WTC11 (cell line): ENCODE results near the gene COX7A2. TPM values are rescaled to one million over a fixed set of nuclear protein-coding genes. Genes with fewer than 3 reads are reported as not detected.
A peak's percentile ranks its signal among the peaks of the same experiment; 100 is the strongest.

Experiments used
- ATAC-seq: fragments of 200-7000 bp; cut with Tn5 transposase; 2 replicates; pipeline ENCODE4 v1.10.0; 2021; ENCODE audit warnings: mild to moderate bottlenecking, moderate library complexity
- CTCF ChIA-PET: fragments of 300-600 bp; sonication (Branson Sonifier 250); formaldehyde crosslinking; loops from one replicate; lab custom pipeline; 2021; ENCODE audit warnings: antibody characterized with exemption; lab: Charles Lee
- POLR2A ChIA-PET: fragments of 350-600 bp; sonication (Branson Sonifier 250); formaldehyde crosslinking; loops from one replicate; lab custom pipeline; 2021; ENCODE audit warnings: antibody characterized with exemption; lab: Charles Lee
- DNase-seq: peaks from one replicate; pipeline ENCODE4 v3.0.0; 2021; ENCODE audit warnings: low spot score
- H3K27ac Mint-ChIP-seq: 2 replicates; pipeline ENCODE4 v1.8.0; 2021; ENCODE audit warnings: mixed read lengths
- H3K27me3 Mint-ChIP-seq: 2 replicates; pipeline ENCODE4 v1.8.0; 2021; ENCODE audit warnings: low read depth, mild to moderate bottlenecking, moderate library complexity, mixed read lengths
- H3K36me3 Mint-ChIP-seq: 2 replicates; pipeline ENCODE4 v1.8.0; 2021; ENCODE audit warnings: mixed read lengths
- H3K4me1 Mint-ChIP-seq: 2 replicates; pipeline ENCODE4 v1.8.0; 2022; ENCODE audit warnings: mixed read lengths
- H3K4me3 Mint-ChIP-seq: 2 replicates; pipeline ENCODE4 v1.8.0; 2021; ENCODE audit warnings: mild to moderate bottlenecking, moderate library complexity, mixed read lengths
- H3K9me3 Mint-ChIP-seq: 2 replicates; pipeline ENCODE4 v1.8.0; 2021; ENCODE audit warnings: mixed read lengths
- ELF4 ChIP-seq: sonication (generic); formaldehyde crosslinking; IDR thresholded peaks from 2 replicates; pipeline ENCODE4 v1.8.1; 2022; ENCODE audit warnings: low read depth, mild to moderate bottlenecking, moderate library complexity, missing genetic modification reagents
- ETV6 ChIP-seq: sonication (generic); formaldehyde crosslinking; IDR thresholded peaks from 2 replicates; pipeline ENCODE4 v1.8.1; 2022; ENCODE audit warnings: mild to moderate bottlenecking, missing genetic modification reagents
- GRHL2 ChIP-seq: fragments of 250-450 bp; sonication (Bioruptor Pico); IDR thresholded peaks from 2 replicates; pipeline ENCODE4 v1.8.0; 2022; ENCODE audit warnings: mild to moderate bottlenecking, moderate library complexity; ENCODE audit not compliant: insufficient replicate concordance, severe bottlenecking
- GTF2I ChIP-seq: fragments of 250-450 bp; sonication (Bioruptor Pico); conservative IDR thresholded peaks from 2 replicates; pipeline ENCODE4 v1.4.0; 2021; ENCODE audit warnings: mild to moderate bottlenecking
- IRF2 ChIP-seq: sonication (generic); formaldehyde crosslinking; IDR thresholded peaks from 2 replicates; pipeline ENCODE4 v1.8.0; 2022; ENCODE audit warnings: low read depth, missing genetic modification reagents, borderline replicate concordance
- MXD4 ChIP-seq: fragments of 250-450 bp; sonication (Bioruptor Pico); IDR thresholded peaks from 2 replicates; pipeline ENCODE4 v1.8.0; 2021; ENCODE audit warnings: mild to moderate bottlenecking, moderate library complexity, borderline replicate concordance
- NR1H2 ChIP-seq: sonication (generic); formaldehyde crosslinking; IDR thresholded peaks from 2 replicates; pipeline ENCODE4 v1.9.0; 2021; ENCODE audit warnings: mild to moderate bottlenecking, moderate library complexity, missing genetic modification reagents
- RORB ChIP-seq: fragments of 250-450 bp; sonication (Bioruptor Pico); IDR thresholded peaks from 2 replicates; pipeline ENCODE4 v1.9.0; 2021; ENCODE audit warnings: mild to moderate bottlenecking
- TEAD4 ChIP-seq: sonication (generic); formaldehyde crosslinking; IDR thresholded peaks from 2 replicates; pipeline ENCODE4 v1.8.0; 2022; ENCODE audit warnings: mild to moderate bottlenecking, missing genetic modification reagents
- ZNF121 ChIP-seq: sonication (generic); formaldehyde crosslinking; IDR thresholded peaks from 2 replicates; pipeline ENCODE4 v1.8.0; 2023; ENCODE audit warnings: missing genetic modification reagents
- ZNF219 ChIP-seq: sonication (generic); formaldehyde crosslinking; IDR thresholded peaks from 2 replicates; pipeline ENCODE4 v1.8.0; 2023; ENCODE audit warnings: missing genetic modification reagents, mild to moderate bottlenecking, borderline replicate concordance
- ZNF423 ChIP-seq: fragments of 250-450 bp; sonication (Bioruptor Pico); IDR thresholded peaks from 2 replicates; pipeline ENCODE4 v2.1.2; 2022; ENCODE audit warnings: mild to moderate bottlenecking, moderate library complexity
- total RNA-seq: library from RNA; stranded (reverse); gene quantifications from 3 replicates; pipeline ENCODE4 v1.2.3, GENCODE V29; 2021
- TF ChIP-seq, protein P1 (sequence below): fragments of 200-600 bp; IDR thresholded peaks from 2 replicates; pipeline ENCODE4 v1.8.0; 2022; ENCODE audit warnings: antibody characterized with exemption
- TF ChIP-seq, protein P2 (sequence below): sonication (generic); formaldehyde crosslinking; IDR thresholded peaks from 2 replicates; pipeline ENCODE4 v1.8.0; 2022; ENCODE audit warnings: mild to moderate bottlenecking, missing genetic modification reagents
- TF ChIP-seq, protein P3 (sequence below): sonication (generic); formaldehyde crosslinking; IDR thresholded peaks from 2 replicates; pipeline ENCODE4 v1.8.1; 2023; ENCODE audit warnings: mild to moderate bottlenecking, missing genetic modification reagents
- TF ChIP-seq, protein P4 (sequence below): sonication (generic); formaldehyde crosslinking; IDR thresholded peaks from 2 replicates; pipeline ENCODE4 v1.8.1; 2023; ENCODE audit warnings: mild to moderate bottlenecking, missing genetic modification reagents, borderline replicate concordance

The COX7A2 gene
- total RNA-seq, 1 experiment from 2014 or later: 472 TPM

DNA sequence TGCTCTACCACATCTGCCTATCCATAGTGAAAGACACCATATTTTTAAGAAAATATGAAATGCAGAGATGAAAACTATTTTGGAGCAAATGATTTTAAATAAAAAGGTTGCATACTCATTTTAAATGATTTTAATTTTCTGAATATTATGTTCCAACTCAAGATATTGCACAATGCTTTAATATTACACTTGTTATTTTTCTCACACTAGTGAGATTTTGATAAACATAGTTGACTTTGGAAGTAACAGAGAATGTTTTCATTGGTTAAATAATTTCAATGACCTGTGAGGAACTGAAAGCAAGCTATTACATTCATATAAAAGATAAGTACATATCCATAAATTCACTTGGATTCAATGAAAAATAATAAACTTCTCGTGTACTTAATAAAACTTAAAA lies 48.1 kb upstream of the COX7A2 start (continued):
- no peak for TF ChIP-seq GTF2I (CRISPR knock-in tag)

DNA sequence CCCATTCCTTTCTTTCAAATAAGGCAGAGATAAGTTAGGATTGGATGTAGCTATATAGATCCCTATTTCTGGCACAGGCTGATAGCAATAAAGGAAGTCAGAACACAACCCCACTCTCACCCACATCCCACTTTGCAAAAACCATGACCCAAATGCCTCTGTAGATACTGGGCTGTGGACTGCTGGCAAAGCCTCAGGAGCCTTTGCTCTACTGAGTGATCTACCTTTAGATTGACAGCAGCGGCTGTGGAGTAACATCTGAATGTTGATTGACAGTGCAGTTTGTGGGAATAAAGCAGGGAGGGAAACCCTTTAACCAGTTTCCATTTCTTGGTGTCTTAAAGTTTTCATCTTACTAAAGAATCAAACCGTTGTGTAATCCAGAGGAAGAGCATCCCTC lies 47.7 kb upstream of the COX7A2 start:
- H3K27me3 Mint-ChIP-seq: no peaks in the 10 kb centered on the region
- CTCF ChIA-PET: no interaction called here
- H3K27ac Mint-ChIP-seq: no peak overlapping the region

DNA sequence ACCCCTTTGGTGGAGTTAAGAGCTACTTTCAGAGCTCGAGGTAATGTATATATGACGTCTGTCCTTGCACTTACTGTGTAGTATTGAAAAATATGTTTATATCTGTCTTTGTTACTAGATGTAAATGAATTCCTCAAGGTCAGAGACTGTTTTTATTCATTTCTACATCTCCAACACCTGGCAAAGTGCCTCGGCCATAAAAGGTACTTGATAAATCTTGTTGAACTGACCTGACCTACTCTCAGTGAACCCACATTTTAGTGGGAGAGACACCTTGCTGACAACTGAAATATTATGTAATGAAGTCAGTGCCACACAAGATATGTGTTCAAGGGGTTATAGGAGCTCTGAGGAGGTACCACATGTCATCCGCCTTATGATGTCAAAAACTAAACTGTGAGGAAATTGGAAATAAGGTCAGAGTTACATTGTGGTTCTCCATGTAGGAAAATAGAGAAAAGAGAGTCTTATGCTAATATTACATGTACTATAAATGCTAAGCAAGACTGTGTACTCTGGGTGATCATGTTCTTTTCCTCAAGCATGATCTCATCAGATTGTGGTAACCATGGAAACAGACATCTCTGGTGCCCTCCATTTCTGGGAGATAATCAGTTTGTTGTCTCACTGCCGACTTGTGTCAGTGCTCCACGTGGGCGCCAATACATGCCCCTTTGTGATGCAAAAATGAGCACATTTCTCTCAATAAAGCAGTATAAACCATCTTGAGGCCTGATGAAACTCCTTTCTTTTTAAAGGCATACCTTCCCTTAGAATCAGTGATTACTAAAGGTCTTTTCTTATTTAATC lies 46.7 kb upstream of the COX7A2 start:
- POLR2A ChIA-PET: no interaction called here

More for the DNA sequence above, 47.7 kb upstream of the COX7A2 start:
- DNase-seq: no peak
- ATAC-seq: no peak
- peaks cover 23% of the 10 kb centered on the region for H3K4me1 Mint-ChIP-seq
- no peak for TF ChIP-seq IRF2
- no peak for TF ChIP-seq ETV6 (CRISPR knock-in tag)
- no peak for TF ChIP-seq RORB
- TF ChIP-seq, protein P1, sequence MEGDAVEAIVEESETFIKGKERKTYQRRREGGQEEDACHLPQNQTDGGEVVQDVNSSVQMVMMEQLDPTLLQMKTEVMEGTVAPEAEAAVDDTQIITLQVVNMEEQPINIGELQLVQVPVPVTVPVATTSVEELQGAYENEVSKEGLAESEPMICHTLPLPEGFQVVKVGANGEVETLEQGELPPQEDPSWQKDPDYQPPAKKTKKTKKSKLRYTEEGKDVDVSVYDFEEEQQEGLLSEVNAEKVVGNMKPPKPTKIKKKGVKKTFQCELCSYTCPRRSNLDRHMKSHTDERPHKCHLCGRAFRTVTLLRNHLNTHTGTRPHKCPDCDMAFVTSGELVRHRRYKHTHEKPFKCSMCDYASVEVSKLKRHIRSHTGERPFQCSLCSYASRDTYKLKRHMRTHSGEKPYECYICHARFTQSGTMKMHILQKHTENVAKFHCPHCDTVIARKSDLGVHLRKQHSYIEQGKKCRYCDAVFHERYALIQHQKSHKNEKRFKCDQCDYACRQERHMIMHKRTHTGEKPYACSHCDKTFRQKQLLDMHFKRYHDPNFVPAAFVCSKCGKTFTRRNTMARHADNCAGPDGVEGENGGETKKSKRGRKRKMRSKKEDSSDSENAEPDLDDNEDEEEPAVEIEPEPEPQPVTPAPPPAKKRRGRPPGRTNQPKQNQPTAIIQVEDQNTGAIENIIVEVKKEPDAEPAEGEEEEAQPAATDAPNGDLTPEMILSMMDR: no peak
- TF ChIP-seq, all 79 proteins: peak for 0
- Mint-ChIP-seq H3K36me3 (no peaks in the 10 kb centered on the region), H3K4me3 (no peak overlapping the region), H3K9me3 (no peaks in the 10 kb centered on the region)
- POLR2A ChIA-PET: no interaction called here

More for the DNA sequence above, 46.7 kb upstream of the COX7A2 start:
- no peaks in the 10 kb centered on the region for H3K9me3 Mint-ChIP-seq
- peak overlapping the region; percentile 55 for H3K27ac Mint-ChIP-seq
- ATAC-seq: no peak; the same call in 1 of the 2 replicates
- peaks cover 24% of the 10 kb centered on the region for H3K4me1 Mint-ChIP-seq
- H3K27me3 Mint-ChIP-seq: no peaks in the 10 kb centered on the region
- no peak for TF ChIP-seq ELF4 (CRISPR knock-in tag)
- no peak for TF ChIP-seq GRHL2 (CRISPR knock-in tag)
- TF ChIP-seq, protein P2, sequence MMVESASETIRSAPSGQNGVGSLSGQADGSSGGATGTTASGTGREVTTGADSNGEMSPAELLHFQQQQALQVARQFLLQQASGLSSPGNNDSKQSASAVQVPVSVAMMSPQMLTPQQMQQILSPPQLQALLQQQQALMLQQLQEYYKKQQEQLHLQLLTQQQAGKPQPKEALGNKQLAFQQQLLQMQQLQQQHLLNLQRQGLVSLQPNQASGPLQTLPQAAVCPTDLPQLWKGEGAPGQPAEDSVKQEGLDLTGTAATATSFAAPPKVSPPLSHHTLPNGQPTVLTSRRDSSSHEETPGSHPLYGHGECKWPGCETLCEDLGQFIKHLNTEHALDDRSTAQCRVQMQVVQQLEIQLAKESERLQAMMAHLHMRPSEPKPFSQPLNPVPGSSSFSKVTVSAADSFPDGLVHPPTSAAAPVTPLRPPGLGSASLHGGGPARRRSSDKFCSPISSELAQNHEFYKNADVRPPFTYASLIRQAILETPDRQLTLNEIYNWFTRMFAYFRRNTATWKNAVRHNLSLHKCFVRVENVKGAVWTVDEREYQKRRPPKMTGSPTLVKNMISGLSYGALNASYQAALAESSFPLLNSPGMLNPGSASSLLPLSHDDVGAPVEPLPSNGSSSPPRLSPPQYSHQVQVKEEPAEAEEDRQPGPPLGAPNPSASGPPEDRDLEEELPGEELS (CRISPR knock-in tag): no peak
- no peak for TF ChIP-seq NR1H2
- TF ChIP-seq ZNF121: no peak
- no peak for TF ChIP-seq ZNF219 (CRISPR knock-in tag)
- TF ChIP-seq, protein P3, sequence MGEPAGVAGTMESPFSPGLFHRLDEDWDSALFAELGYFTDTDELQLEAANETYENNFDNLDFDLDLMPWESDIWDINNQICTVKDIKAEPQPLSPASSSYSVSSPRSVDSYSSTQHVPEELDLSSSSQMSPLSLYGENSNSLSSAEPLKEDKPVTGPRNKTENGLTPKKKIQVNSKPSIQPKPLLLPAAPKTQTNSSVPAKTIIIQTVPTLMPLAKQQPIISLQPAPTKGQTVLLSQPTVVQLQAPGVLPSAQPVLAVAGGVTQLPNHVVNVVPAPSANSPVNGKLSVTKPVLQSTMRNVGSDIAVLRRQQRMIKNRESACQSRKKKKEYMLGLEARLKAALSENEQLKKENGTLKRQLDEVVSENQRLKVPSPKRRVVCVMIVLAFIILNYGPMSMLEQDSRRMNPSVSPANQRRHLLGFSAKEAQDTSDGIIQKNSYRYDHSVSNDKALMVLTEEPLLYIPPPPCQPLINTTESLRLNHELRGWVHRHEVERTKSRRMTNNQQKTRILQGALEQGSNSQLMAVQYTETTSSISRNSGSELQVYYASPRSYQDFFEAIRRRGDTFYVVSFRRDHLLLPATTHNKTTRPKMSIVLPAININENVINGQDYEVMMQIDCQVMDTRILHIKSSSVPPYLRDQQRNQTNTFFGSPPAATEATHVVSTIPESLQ (CRISPR knock-in tag): no peak
- no peak for TF ChIP-seq ZNF423 (CRISPR knock-in tag)
- TF ChIP-seq, protein P4, sequence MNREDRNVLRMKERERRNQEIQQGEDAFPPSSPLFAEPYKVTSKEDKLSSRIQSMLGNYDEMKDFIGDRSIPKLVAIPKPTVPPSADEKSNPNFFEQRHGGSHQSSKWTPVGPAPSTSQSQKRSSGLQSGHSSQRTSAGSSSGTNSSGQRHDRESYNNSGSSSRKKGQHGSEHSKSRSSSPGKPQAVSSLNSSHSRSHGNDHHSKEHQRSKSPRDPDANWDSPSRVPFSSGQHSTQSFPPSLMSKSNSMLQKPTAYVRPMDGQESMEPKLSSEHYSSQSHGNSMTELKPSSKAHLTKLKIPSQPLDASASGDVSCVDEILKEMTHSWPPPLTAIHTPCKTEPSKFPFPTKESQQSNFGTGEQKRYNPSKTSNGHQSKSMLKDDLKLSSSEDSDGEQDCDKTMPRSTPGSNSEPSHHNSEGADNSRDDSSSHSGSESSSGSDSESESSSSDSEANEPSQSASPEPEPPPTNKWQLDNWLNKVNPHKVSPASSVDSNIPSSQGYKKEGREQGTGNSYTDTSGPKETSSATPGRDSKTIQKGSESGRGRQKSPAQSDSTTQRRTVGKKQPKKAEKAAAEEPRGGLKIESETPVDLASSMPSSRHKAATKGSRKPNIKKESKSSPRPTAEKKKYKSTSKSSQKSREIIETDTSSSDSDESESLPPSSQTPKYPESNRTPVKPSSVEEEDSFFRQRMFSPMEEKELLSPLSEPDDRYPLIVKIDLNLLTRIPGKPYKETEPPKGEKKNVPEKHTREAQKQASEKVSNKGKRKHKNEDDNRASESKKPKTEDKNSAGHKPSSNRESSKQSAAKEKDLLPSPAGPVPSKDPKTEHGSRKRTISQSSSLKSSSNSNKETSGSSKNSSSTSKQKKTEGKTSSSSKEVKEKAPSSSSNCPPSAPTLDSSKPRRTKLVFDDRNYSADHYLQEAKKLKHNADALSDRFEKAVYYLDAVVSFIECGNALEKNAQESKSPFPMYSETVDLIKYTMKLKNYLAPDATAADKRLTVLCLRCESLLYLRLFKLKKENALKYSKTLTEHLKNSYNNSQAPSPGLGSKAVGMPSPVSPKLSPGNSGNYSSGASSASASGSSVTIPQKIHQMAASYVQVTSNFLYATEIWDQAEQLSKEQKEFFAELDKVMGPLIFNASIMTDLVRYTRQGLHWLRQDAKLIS (CRISPR knock-in tag): no peak
- no peak for TF ChIP-seq MXD4 (CRISPR knock-in tag)
- no peak for TF ChIP-seq TEAD4 (CRISPR knock-in tag)
- CTCF ChIA-PET: no interaction called here
- H3K36me3 Mint-ChIP-seq: no peaks in the 10 kb centered on the region
- H3K4me3 Mint-ChIP-seq: no peak overlapping the region
- DNase-seq: no peak
